Islet of Langerhans (tissue), 1 donor: ENCODE data around the gene DPY19L3.
"Not testable (repeated sequence)": the region's sequence is repeated elsewhere in the genome, so short reads cannot be mapped to it uniquely, and the experiment has no call there.

ENCODE experiments used
- FAIRE-seq: peaks from one replicate; lab custom pipeline; 2011; peaks lifted over from hg19 to GRCh38; lab: Jason Lieb, UNC

DPY19L3 gene

DNA sequence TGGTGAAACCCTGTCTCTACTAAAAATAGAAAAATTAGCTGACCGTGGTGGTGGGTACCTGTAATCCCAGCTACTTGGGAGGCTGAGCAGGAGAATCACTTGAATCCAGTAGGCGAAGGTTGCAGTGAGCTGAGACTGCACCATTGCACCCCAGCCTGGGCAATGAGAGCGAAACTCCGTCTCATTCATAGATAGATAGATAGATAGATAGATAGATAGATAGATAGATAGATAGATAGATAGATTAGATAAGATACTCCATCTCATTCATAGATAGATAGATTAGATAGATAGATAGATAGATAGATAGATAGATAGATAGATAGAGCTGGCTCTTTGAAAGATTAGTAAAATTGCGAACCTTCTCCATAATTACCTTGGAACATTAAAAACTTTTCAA lies 42.0 kb downstream of the DPY19L3 start:
- not testable (repeated sequence) for FAIRE-seq

DNA sequence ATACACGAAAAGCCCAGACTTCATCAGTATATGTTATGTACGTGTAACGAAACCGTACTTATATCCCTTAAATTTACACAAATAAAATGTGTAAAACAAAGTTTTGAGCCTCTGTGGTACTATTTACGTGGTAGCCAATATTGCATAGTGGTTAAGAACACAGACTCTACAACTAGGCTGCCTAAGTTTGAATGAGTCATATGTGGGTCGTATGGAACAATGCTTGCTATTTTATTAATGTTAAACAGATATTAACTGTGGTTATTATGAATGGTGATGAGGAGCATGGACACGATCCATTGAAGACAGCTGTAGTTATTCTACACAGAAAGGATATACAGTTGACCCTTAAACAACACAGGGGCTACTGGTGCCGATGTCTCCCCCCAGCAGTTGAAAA lies 42.5 kb downstream of the DPY19L3 start:
- FAIRE-seq: no peak

DNA sequence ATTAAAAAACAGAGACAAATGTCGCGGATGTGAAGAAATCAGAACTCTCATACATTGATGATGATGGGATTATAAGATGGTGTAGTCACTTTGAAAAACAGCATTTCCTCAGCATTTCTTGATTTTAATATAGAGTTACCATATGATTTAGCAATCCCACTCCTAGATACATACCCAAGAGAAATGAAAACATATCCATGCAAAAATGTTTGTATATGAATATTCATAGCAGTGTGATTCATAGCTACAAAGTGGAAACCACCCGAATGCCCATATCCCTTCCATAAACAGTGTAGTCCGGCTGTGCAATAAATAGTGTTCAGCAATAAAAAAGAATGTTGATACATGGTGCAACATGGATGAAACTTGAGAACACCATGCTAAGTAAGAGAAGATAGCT lies 44.6 kb downstream of the DPY19L3 start:
- FAIRE-seq: no peak

DNA sequence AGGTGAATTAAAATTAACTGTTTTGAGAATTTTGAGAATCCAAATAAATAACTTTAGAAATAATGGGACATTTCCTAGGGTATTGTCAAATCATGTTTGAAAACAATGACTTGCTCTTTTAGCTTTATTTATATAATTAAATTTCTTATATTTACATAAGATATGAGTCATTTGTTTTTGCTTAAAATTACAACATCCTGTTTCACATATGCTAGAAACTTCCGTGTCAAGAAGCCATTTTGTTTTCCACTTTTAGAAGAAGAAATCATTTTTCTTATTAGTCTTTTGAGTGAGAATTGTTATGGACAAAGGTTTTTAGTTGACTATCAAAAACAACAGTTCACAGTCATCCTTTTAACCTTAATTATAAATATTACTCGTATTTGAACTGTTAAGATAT lies 48.2 kb downstream of the DPY19L3 start:
- FAIRE-seq: no peak

DNA sequence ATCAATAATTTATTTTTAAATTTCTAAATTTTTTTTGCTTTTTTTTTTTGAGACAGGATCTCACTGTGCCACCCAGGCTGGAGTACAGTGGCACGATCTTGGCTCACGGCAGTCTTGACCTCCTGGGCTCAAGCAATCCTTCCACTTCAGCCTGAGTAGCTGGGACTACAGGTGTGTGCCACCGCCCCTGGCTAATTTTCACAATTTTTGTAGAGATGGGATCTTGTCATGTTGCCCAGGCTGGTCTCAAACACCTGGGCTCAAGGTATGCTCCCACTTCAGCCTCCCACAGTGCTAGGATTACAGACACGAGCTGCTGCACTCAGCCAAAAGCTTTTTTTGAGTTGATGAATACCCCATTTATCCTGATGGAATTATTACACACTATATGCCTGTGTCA lies 50.8 kb downstream of the DPY19L3 start:
- FAIRE-seq: no peak

DNA sequence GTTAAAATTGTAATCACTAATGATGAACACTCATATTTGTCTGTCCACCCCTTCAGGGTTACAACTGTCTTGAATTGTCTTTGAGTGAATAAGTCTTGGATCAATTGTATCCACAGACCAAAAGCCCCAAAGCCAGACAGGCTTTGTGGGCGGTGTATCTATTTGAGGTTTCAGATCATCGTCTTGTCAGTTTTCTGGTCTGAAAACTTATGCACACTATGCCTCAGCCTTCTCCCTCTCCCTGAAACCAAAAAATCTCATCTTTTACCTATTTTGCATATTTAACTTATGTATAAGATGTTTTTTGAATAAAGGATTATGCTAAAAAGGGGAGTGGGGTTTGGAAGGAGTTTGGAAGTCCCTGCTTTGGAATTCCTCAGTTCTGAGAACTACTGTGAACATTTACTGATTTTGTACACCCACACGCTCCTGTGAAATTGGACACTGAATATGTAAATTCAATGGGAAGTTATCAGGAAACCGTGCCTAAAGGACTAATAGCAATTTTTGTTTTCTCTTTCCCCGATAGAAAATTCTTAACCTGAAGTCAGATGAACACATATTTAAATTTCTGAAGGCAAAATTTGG lies 52.1 kb downstream of the DPY19L3 start:
- no peak for FAIRE-seq

DNA sequence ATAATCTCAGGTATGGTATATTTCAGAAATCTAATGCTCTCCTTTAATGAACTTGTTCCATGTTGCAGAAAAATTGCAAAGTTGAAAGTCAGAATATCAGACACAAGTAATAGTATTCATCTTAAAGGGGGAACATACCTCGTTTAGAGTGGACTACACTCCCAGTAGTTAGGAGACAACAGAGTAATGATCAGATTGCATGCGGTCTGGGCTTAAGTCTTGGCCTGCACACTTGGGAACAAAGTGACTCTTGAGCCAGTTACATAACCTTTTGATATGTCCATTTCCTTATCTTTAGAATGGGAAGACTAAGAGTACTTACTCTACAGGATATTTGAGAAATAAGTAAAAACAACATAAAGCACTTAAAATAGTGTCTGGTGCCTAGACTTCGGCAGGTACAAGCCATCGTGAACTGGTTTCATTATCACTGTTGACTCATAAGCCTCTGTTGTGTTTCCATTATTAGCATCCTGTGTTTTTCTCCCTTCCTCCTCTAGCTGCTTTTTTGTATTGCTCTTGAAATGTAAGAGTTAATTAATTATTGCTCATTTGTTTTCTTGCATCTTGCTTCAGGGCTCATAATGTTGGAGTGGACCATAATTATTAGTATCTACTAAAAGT lies 53.0 kb downstream of the DPY19L3 start:
- no peak for FAIRE-seq

DNA sequence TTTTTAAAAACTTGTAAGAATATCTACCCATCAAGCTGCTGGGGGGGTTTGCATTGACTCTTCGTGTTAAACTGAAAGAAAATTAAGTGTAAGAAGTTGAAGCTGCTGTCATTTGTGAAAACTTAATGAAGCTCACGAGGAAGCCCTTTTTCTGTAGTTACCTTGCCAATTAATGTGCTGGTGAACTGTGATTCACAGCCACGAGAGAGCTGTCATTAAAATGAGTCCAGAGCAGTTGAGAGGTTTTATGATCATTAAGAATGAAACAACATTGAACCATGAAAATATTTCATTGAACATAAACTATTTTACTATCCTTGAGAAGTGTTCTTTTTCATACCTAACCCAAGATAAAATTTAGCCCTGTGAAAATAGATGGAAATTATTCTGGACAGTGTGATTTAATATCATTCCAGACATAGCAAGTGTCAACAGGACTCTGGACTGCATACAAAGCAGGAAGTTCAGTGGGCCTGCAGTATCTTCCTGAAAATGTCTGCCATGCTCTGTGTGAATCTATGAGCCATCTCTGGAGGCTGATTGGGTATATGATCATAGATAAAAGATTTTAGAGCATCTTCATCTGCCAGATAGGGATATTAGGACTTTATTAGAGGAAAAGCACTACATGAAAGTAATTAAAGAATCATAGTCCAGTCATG lies 53.8 kb downstream of the DPY19L3 start:
- peak; percentile 94 for FAIRE-seq

DNA sequence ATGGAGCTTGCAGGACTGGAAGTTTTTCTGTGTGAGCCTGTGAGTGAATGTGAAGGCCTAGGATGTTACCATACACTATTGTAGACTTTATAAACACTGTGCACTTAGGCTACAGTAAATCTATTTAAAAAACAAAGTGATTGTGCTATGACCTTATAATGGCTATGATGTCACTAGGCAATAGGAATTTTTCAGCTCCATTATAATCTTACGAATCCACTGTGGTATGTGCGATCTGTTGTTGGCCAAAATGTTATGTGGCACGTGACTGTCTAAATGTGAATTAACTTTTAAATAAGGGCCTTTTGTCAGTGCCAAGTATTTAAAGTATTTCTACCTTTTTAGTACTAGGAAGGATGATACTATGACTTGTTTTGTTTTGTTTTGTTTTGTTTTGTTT lies 54.9 kb downstream of the DPY19L3 start:
- no peak for FAIRE-seq

DNA sequence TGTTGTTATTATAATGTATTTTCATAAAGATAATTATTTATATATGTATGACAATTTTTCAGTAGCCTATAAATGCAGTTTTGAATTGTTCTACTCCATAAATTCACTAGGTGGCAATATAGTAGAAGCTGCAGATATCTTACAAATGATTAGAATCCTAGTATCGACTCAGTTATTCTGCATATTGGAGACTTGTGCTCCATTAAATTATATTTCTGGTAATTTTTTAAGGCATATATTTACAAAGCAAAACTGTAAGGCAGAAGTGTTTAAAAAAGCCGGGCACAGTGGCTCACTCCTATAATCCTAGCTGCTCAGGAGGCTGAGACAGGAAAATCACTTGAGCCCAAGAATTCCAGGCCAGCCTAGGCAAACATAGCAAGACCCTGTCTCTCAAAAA lies 58.7 kb downstream of the DPY19L3 start:
- FAIRE-seq: peak; percentile 30

DNA sequence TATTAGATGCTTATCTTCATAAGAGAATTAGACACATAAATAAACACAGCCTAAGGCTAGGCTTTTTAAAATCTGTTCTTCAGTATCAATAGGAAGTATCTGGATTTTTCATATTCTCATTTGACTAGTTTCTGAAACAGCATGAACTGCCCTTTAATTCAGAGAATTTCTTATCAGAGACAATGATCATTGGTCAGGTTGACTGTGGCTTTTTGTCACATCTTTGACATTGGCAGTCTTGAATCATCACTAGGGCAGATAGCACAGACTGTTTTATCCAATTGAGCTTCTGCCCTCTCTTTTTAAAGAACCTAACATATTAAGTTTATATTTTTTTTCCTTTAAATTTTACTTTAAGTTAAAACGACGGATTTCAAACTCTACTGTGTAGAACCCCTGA lies 59.6 kb downstream of the DPY19L3 start:
- peak; percentile 64 for FAIRE-seq

DNA sequence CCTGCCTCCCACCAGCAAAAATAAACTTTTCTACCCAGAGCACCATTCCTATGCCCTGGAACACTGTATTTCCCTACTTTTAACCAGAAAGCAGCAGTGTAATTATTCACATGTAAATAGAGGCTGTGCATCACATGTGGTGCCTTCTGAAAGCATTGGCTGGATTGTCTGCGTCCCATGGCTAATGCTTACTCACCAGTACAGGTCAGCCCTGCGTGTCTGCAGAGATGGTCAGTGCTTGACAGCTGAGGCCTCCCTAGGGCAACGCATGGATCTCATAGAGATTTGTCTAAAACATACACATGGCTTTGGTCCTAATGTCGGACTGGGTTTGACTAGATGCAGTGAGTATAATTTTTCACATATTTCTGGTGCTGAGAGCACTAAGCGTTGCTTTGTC lies 64.2 kb downstream of the DPY19L3 start:
- FAIRE-seq: no peak

DNA sequence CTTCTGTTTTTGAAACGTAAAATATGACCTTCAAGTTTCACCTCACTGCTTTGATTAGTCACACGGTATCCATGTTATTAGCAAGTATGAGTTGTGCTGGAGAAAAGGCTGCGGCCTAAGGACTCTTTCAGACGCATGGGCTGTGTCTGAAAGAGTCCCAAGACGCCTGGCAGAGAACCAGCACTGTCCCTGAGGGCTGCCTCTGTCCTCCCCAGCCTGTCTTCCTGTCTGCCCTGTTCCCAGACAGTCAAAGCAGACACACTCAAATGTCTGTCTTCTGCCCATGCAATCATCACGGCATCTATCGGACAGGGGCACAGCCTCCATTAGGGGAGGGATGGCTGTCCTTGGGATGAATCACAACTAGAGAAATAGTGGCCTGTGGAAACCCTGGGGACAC lies 65.5 kb downstream of the DPY19L3 start:
- no peak for FAIRE-seq

DNA sequence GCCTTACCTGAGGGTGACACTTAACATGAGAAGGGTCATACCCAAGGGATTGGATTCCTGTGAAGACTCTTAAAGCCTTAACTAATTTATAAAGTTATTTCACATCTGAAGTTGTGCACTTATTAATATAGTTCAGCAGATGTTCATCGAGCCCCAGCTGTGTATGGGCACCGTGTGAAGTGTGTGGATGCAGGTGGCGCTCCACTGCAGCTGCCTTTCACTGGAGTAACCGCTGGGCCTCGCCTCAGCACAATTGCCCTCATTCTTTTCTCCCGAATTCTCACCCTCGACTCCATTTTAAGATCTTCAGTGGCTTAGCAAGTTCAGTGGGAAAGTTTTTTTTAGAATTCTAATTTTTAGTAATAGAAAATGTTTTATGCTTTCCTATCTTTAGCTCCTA lies 66.2 kb downstream of the DPY19L3 start:
- FAIRE-seq: no peak

DNA sequence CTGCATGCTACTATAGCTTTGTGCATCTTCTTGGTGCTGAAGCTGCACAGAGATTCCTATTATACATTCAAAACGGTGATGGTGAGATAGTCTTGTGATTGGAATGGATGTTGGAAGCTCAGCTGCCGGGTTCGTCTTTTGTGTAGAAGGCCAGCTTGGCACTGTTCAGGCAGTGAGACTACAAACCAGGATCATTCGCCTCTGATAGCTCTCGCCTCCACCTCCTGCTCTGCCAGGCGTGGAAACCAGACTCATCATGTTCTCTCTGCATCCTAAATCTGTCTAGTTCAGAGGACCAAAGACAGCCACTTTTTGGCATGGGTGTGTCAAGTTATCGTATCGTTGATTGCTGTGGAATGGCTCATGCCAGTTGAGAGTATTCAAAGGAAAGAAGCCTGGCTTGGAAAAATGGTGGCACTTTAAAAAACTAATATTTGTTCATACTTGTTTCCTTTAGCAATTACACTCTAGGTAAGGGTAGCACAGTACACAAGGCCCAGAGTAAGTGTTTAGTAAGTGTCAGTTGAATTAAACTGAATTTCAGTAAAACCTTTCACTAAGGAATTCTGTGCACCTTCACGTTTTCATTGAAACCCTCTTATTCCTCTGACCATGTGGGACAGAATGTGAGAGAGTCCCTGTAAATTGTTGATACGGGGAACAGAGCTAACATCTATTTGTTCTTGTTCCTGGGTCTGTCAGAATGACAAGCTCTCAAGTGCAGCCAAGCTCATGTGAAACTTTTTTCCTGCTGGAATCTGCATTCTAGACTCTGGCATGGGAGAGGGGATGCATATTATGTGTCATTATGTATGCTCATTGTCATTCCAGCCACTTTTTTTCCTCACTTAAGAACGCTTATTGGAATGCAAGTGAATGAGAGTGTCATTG lies 69.8 kb downstream of the DPY19L3 start:
- no peak for FAIRE-seq

DNA sequence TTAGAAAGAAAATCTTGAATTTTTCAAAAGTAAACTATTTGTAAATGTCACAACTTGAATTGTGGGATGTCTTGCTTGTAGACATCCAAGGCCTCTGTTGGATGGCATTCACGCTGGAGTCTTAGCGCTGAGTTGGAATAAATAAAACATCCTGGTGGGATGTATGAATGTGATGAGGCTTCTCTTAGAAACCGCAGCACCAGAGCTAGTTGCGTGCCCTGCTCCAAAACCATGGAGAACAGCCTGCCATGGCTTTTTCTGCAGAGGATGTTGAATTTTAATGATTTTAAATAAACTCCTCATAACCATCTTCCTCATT lies 70.4 kb downstream of the DPY19L3 start:
- no peak for FAIRE-seq

DNA sequence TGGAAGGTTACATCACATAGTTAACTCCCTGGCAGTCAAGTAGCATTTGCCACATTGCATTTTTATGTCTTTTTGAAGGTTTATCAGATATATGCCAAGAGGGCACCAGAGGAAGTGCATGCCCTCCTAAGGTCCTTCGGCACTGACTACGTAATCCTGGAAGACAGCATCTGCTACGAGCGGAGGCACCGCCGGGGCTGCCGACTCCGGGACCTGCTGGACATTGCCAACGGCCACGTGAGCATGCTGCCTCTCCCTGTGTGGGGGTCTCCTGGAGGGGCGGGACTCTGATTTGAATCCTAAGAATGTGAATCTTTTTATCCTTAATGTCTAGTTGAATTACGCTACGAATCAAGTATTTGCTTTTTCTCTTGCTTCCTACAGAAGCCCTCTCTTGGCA lies 74.8 kb downstream of the DPY19L3 start:
- no peak for FAIRE-seq

DNA sequence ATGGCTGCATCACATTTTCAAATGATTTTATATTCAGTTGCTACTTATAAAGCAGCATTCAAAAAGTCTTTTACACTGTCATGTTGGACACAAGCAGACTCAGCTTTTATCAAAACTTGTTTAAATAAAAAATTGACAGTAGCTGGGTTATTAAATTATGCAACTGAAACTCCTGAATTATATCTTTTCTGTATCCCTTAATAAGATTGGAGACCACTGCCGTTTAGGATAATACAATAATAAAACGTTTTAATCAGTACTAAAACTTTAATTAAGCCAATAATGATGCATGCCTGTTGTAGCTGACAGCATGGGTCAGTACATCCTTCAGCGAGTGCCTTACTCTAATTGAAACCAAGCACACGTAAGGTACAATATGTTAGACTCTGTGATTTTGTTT lies 78.0 kb downstream of the DPY19L3 start:
- FAIRE-seq: no peak

DNA sequence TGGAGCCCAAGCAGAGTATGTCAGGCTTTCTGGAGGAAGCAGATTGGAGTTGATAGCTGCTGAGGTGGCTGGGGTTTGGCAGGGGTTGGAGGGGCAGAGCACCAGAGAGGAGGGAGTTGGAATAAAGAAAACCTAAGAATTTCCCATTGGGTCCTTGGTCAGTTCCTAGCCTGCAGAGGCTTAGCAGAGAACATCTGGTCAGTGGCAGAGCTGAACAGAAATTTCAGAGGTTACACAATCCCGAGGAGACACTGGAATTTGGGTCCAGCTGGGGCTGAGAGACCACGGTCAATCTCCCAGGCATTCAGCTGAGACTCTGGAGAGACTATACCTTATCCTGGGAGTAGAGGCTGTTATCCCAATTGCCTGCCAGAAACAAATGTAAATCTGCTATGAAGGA lies 84.4 kb downstream of the DPY19L3 start:
- FAIRE-seq: no peak

DNA sequence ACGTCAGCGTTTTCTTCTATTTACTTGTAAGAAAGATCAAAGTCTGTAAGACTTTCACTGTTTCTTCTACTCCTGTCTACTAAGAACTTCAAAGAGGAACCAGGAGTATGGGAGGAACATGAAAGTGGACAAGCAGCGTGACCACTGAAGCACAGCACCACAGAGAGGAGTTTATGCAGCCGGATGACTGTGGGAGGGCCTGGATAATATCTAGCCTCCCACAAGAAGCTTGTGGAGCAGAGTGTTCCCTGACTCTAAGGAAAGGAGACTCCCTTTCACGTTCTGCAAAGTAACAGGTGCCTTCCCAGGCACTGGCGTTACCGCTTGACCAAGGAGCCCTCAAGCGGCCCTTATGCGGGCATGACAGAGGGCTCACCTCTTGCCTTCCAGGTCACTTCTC lies 91.8 kb downstream of the DPY19L3 start:
- FAIRE-seq: no peak

DNA sequence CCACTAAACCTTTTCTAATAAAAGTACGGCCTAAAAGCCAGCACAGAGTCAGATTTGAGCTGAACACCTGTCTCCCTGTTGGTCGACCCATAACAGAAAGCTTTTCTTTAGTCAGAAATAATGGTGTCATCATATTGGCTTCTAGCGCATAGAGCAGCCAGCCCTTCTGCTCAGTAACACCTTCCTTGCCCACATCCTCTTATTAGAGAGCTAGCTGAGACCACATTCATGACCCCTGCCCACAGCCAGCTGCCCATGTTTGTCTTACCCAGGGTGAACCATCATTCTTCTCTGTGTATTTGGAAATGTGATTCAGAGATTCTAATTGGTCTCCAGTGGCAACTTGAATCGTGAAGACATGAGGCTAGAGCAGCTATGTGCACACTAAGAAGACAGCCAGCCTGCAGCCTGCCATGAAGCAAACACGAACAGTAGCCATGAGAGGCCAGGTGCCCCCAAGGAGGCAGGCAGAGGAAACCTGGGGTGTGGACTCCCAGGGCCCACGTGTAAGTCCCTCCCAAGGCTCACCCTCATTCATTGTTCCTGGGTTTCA lies 93.2 kb downstream of the DPY19L3 start:
- no peak for FAIRE-seq

DNA sequence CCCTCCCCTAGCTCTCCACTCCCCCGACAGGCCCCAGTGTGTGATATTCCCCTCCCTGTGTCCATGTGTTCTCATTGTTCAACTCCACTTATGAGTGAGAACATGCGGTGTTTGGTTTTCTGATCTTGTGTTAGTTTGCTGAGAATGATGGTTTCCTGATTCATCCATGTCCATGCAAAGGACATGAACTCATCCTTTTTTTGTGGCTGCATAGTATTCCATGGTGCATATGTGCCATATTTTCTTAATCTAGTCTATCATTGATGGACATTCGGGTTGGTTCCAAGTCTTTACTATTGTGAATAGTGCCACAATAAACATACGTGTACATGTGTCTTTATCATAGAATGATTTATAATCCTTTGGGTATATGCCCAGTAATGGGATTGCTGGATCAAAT lies 106.9 kb downstream of the DPY19L3 start:
- not testable (repeated sequence) for FAIRE-seq

DNA sequence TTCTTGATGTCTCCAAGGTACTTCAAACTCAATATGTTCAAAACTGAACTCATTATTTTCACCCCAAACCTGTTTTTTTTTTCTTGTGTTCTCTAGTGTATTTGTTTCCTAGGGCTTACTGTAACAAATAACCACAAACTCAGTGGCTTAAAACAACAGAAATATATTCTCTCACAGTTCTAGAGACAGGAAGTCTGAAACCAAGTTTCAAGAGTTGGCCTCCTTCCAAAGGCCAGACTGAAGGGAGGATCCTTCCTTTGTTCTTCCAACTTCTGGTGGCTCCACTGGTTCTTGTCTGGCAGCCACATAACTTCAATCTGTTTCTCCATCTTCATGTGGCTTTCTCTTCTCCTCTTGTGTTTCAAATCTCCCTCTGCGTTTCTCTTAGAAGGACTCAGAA lies 113.5 kb downstream of the DPY19L3 start:
- no peak for FAIRE-seq
